ENCODE measurements around the gene TTC17.

Gene TTC17

DNA sequence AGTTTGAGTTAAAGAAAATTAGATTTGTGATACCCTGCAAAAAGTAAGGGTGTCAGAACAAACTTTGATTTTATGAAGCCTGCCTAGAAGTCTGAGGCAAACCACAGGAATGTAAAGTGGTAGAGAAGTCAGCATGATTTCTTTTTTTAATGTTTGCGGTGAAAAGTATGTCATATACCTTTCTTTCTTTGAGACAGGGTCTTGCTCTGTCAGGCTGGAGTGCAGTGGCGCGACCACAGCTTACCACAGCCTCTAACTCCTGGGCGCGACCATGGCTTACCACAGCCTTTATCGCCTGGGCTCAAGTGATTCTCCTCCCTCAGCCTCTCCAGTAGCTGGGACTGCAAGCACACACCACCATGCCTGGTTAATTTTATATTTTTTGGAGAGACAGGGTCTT lies 42.3 kb upstream of the TTC17 start:
- H3K9me3 ChIP-seq (ENCODE audit: insufficient read depth, low read length) = no peaks in the 10 kb centered on the region
- H3K9ac ChIP-seq (ENCODE audit: low read length) = no peak overlapping the region
- no peak overlapping the region for H3K4me3 ChIP-seq (ENCODE audit: insufficient read depth, low read length, poor library complexity, severe bottlenecking)
- H3K36me3 ChIP-seq (ENCODE audit: low read length) = peaks cover 23% of the 10 kb centered on the region; the same call in 1 of the 2 replicates
- 0 out of 2 replicates have a peak, but pooled peaks cover 4% of the 10 kb centered on the region for H3F3A ChIP-seq (ENCODE audit: insufficient read depth)
- peaks cover 32% of the 10 kb centered on the region for H4K20me1 ChIP-seq (ENCODE audit: low read depth, low read length)
- H3K27ac ChIP-seq (ENCODE audit: low read depth, low read length) = no peak overlapping the region
- TF ChIP-seq, protein P1, sequence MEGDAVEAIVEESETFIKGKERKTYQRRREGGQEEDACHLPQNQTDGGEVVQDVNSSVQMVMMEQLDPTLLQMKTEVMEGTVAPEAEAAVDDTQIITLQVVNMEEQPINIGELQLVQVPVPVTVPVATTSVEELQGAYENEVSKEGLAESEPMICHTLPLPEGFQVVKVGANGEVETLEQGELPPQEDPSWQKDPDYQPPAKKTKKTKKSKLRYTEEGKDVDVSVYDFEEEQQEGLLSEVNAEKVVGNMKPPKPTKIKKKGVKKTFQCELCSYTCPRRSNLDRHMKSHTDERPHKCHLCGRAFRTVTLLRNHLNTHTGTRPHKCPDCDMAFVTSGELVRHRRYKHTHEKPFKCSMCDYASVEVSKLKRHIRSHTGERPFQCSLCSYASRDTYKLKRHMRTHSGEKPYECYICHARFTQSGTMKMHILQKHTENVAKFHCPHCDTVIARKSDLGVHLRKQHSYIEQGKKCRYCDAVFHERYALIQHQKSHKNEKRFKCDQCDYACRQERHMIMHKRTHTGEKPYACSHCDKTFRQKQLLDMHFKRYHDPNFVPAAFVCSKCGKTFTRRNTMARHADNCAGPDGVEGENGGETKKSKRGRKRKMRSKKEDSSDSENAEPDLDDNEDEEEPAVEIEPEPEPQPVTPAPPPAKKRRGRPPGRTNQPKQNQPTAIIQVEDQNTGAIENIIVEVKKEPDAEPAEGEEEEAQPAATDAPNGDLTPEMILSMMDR (IDR thresholded peaks at IDR 0.05; ENCODE audit: insufficient read depth, low read length, poor library complexity, severe bottlenecking) = no peak
- no peak for TF ChIP-seq EZH2phosphoT487 (conservative IDR thresholded peaks at IDR 0.05; ENCODE audit: low read length)
- peak overlapping the region; percentile 20 for H3K4me2 ChIP-seq (ENCODE audit: low read depth, low read length, poor library complexity, severe bottlenecking)
- no peaks in the 10 kb centered on the region for H3K27me3 ChIP-seq (ENCODE audit: low read length)
- peaks cover 70% of the 10 kb centered on the region for H3K79me2 ChIP-seq (ENCODE audit: insufficient read depth, low read length)
- H2AFZ ChIP-seq (ENCODE audit: low read depth, low read length, severe bottlenecking) = no peak overlapping the region
- no peaks in the 10 kb centered on the region for H3K9me2 ChIP-seq (replicated peaks; ENCODE audit: insufficient read depth, low read length)

DNA sequence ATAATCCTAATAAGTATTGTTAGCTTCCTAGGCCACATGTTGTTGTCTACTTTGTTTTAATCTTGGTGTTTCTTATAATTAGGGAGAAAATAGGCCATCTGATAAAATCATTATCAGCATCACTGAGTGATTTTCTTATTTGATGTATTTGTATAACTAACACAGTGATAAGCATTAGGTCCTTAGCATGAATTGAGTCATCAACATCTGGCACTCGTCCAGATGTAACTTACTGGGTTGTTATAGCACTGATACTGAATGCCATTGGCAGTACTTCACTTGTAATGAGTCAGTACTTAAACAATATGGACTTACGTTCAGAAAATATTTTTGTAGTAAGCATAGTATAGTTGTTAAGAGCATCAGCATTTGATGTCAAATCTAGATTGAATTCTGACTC lies 30.7 kb upstream of the TTC17 start:
- H3K36me3 ChIP-seq (ENCODE audit: low read length) = peaks cover 57% of the 10 kb centered on the region
- H3K27me3 ChIP-seq (ENCODE audit: low read length) = no peaks in the 10 kb centered on the region
- no peaks in the 10 kb centered on the region for H3K9me2 ChIP-seq (replicated peaks; ENCODE audit: insufficient read depth, low read length)
- H3K4me2 ChIP-seq (ENCODE audit: low read depth, low read length, poor library complexity, severe bottlenecking) = no peak overlapping the region
- no peak overlapping the region for H2AFZ ChIP-seq (ENCODE audit: low read depth, low read length, severe bottlenecking)
- peaks cover 4% of the 10 kb centered on the region; the same call in 1 of the 2 replicates for H4K20me1 ChIP-seq (ENCODE audit: low read depth, low read length)
- H3K27ac ChIP-seq (ENCODE audit: low read depth, low read length) = no peak overlapping the region
- TF ChIP-seq, protein P1 (IDR thresholded peaks at IDR 0.05; ENCODE audit: insufficient read depth, low read length, poor library complexity, severe bottlenecking) = no peak
- no peak for TF ChIP-seq EZH2phosphoT487 (conservative IDR thresholded peaks at IDR 0.05; ENCODE audit: low read length)
- H3K9ac ChIP-seq (ENCODE audit: low read length) = no peak overlapping the region
- no peaks in the 10 kb centered on the region for H3K9me3 ChIP-seq (ENCODE audit: insufficient read depth, low read length)
- no peaks in the 10 kb centered on the region for H3F3A ChIP-seq (ENCODE audit: insufficient read depth)
- H3K79me2 ChIP-seq (ENCODE audit: insufficient read depth, low read length) = 0 out of 2 replicates have a peak, but pooled peaks cover 4% of the 10 kb centered on the region
- H3K4me3 ChIP-seq (ENCODE audit: insufficient read depth, low read length, poor library complexity, severe bottlenecking) = no peak overlapping the region

DNA sequence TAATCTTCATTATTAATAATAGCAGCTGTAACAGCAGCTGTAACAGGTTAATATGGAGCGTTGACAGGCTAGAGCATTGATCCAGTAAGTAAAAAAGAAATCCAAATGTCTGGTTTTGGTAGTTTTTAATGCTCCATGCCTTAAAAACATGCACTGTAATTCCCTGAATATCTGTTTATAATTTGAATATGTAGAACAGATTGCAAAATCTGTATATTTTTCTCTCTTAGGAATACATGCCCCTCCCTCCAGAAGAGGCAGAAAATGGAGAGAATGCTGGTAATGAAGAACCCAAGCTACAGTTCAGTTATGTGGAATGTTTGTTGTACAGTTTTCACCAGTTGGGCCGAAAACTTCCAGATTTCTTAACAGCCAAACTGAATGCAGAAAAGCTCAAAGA lies 30.2 kb upstream of the TTC17 start:
- TF ChIP-seq, protein P1 (IDR thresholded peaks at IDR 0.05; ENCODE audit: insufficient read depth, low read length, poor library complexity, severe bottlenecking) = no peak
- no peak overlapping the region for H2AFZ ChIP-seq (ENCODE audit: low read depth, low read length, severe bottlenecking)
- no peak overlapping the region for H3K4me3 ChIP-seq (ENCODE audit: insufficient read depth, low read length, poor library complexity, severe bottlenecking)
- H3F3A ChIP-seq (ENCODE audit: insufficient read depth) = no peaks in the 10 kb centered on the region
- no peak overlapping the region for H3K4me2 ChIP-seq (ENCODE audit: low read depth, low read length, poor library complexity, severe bottlenecking)
- H3K27ac ChIP-seq (ENCODE audit: low read depth, low read length) = no peak overlapping the region
- H3K79me2 ChIP-seq (ENCODE audit: insufficient read depth, low read length) = 0 out of 2 replicates have a peak, but pooled peaks cover 4% of the 10 kb centered on the region
- no peaks in the 10 kb centered on the region for H3K27me3 ChIP-seq (ENCODE audit: low read length)
- no peaks in the 10 kb centered on the region for H3K9me3 ChIP-seq (ENCODE audit: insufficient read depth, low read length)
- peaks cover 52% of the 10 kb centered on the region for H3K36me3 ChIP-seq (ENCODE audit: low read length)
- no peak overlapping the region for H3K9ac ChIP-seq (ENCODE audit: low read length)
- H4K20me1 ChIP-seq (ENCODE audit: low read depth, low read length) = peaks cover 4% of the 10 kb centered on the region; the same call in 1 of the 2 replicates
- no peaks in the 10 kb centered on the region for H3K9me2 ChIP-seq (replicated peaks; ENCODE audit: insufficient read depth, low read length)

All from SU-DHL-6 (cell line).